HAP-1 (cell line): ENCODE data around the gene ELMOD2.

Source experiments
- DNase-seq, 2 experiments: peaks; one replicate each; pipeline ENCODE4 v3.0.0-alpha.2; 2016 to 2020; ENCODE audit warnings: low spot score in 2 of 2
- H3K27me3 ChIP-seq: fragments of 250-450 bp; sonication (Bioruptor Pico); 2 replicates; pipeline ENCODE4 v1.5.1; 2020; ENCODE audit warnings: low read depth, mild to moderate bottlenecking, moderate library complexity
- H3K36me3 ChIP-seq: fragments of 250-450 bp; sonication (Bioruptor Pico); replicated peaks from 2 replicates; pipeline ENCODE4 v1.5.1; 2020; ENCODE audit warnings: mild to moderate bottlenecking
- H3K4me1 ChIP-seq: fragments of 250-450 bp; sonication (Bioruptor Pico); 2 replicates; pipeline ENCODE4 v1.5.1; 2020; ENCODE audit warnings: mild to moderate bottlenecking
- H3K4me3 ChIP-seq: fragments of 250-450 bp; sonication (Bioruptor Pico); 2 replicates; pipeline ENCODE4 v1.5.1; 2020; ENCODE audit warnings: mild to moderate bottlenecking, moderate library complexity
- H3K9me3 ChIP-seq: fragments of 250-450 bp; sonication (Bioruptor Pico); 2 replicates; pipeline ENCODE4 v1.5.1; 2020; ENCODE audit warnings: mild to moderate bottlenecking, moderate library complexity
- in situ Hi-C: fragments of 300-500 bp; cut with MboI; formaldehyde crosslinking; loops from 3 replicates; pipeline ENCODE4 v1.14.3; 2020; ENCODE audit warnings: low sequenced_read_pairs, inconsistent platforms, mixed read lengths

The ELMOD2 gene

DNA sequence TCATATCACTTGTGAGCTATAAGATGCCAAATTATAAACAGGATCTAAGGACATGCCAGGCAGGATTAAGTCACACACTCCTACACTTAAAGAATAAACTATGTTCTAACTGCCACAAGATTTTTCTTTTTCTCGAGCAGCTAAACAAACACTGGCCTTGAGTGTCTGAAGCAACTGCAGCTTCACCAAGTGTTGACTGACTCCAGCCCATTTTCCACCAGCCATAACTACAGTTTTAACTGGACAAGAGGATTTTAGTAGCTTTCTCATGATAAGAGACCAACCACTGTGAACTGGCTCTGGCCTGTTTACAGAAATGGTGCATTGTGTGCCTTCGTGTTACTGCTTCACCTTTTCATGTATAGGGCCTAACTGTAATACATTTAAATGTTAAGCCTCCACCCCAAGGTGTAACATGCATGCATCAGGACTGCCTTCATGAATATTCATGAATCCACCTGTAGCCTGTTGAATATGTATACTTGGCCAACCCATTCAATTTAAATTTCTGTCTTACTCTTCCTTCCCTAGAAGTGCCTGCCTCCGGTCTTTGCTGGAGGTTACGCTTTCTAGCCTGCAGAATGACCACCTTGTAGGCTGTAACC lies 34.0 kb downstream of the ELMOD2 start:
- peaks cover 18% of the 10 kb centered on the region for H3K4me1 ChIP-seq
- no peaks in the 10 kb centered on the region for H3K27me3 ChIP-seq
- no peaks in the 10 kb centered on the region for H3K36me3 ChIP-seq
- DNase-seq = no peak
- no peaks in the 10 kb centered on the region for H3K9me3 ChIP-seq
- in situ Hi-C loops = no loop called here
- H3K4me3 ChIP-seq = no peak overlapping the region

- in situ Hi-C loops = no loop called here
- no peaks in the 10 kb centered on the region for H3K9me3 ChIP-seq
- no peaks in the 10 kb centered on the region for H3K27me3 ChIP-seq
- no peak overlapping the region for H3K4me3 ChIP-seq
- DNase-seq = no peak
- no peaks in the 10 kb centered on the region for H3K36me3 ChIP-seq
- 0 out of 2 replicates have a peak, but pooled peaks cover 4% of the 10 kb centered on the region for H3K4me1 ChIP-seq
Observed at GRCh38 chr4:140559696-140560095, 35.7 kb downstream of the ELMOD2 start.

DNA sequence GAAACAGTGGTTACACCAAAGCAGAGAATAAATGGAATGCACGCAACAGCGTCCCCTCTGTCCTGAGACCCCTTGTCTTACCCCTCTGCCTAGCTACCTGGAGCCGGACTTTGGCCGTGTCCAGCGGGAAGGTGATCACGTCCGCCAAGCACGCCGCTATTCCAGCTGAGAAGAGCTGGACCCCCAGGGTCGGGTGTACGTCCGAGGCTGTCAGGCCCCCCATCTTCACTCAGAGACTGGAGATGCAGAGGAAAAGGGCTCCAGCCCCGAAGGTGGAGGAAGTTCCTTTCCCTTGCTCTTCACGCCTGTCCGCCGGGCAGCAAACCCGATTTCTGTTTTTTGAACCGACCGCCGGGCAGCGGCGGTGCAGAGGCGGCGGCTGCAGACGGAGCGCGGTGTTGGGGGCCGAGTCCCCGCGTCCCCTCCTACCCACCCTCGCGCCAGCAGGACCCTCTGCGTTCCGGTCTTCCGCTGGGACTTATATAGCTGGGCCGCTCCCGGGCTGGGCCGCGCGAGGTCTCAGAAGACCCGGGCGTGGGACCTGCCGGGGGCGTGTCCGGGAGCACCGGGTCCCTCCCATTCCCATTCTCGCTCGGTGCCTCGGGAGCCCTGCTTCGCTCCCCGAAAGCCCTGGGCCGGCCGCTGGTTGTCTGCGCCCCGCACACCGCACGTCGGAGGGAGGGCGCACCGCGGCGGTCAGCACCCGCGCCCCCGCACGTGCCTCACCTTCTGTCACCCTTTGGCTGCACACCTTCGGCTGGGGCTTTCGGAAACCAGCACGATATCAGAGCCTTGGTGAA lies 44.7 kb downstream of the ELMOD2 start, which contains the start of gene UCP1:
TSS of gene UCP1 (minus strand) at position 455 of the 800 bp plus-strand sequence. CDS start at position 223, 232 bp downstream.
- Histone ChIP-seq H3K9me3 (no peaks in the 10 kb centered on the region), H3K27me3 (0 out of 2 replicates have a peak, but pooled peaks cover 4% of the 10 kb centered on the region), H3K36me3 (no peaks in the 10 kb centered on the region), H3K4me3 (peak within 1 kb of the TSS; percentile 41), H3K4me1 (peaks cover 10% of the 10 kb centered on the region)
- DNase-seq = peak; percentile 23 to 80
- in situ Hi-C loops = no loop called here

GRCh38 chr4:140569307-140569638 lies 45.3 kb downstream of the ELMOD2 start:
- DNase-seq = no peak
- no peaks in the 10 kb centered on the region for H3K36me3 ChIP-seq
- in situ Hi-C loops = no loop called here
- H3K4me3 ChIP-seq = peak overlapping the region; percentile 41
- 0 out of 2 replicates have a peak, but pooled peaks cover 4% of the 10 kb centered on the region for H3K27me3 ChIP-seq
- H3K9me3 ChIP-seq = no peaks in the 10 kb centered on the region
- H3K4me1 ChIP-seq = peaks cover 10% of the 10 kb centered on the region

DNA sequence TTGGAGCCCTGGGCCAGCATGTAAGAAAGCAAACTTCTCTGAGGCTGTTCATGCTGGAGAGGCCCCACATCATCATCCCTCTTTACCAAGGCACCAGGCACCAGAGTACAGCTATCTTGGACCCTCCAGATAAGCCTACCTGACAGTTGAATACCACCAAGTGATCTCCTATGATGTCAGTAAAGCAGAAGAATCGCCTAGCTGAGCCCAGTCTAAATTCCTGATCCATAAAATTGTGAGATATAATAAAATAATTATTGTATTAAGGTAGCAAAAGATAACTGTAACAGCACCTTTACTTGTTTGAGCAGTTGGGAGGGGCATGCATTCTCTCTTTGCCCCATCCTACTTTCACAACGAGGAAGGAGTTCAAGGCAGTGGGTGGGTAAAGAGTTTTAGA lies 47.7 kb downstream of the ELMOD2 start:
- peaks cover 10% of the 10 kb centered on the region for H3K4me1 ChIP-seq

GRCh38 chr4:140575489-140575888 lies 51.5 kb downstream of the ELMOD2 start:
- H3K4me3 ChIP-seq = no peak overlapping the region
- no peaks in the 10 kb centered on the region for H3K4me1 ChIP-seq
- in situ Hi-C loops = no loop called here
- peaks cover 11% of the 10 kb centered on the region for H3K27me3 ChIP-seq
- no peaks in the 10 kb centered on the region for H3K9me3 ChIP-seq
- no peaks in the 10 kb centered on the region for H3K36me3 ChIP-seq
- no peak for DNase-seq

More for the DNA sequence above, 47.7 kb downstream of the ELMOD2 start:
- H3K4me3 ChIP-seq = no peak overlapping the region
- H3K9me3 ChIP-seq = no peaks in the 10 kb centered on the region
- no peaks in the 10 kb centered on the region for H3K36me3 ChIP-seq
- in situ Hi-C loops = no loop called here
- DNase-seq = no peak
- 0 out of 2 replicates have a peak, but pooled peaks cover 4% of the 10 kb centered on the region for H3K27me3 ChIP-seq

DNA sequence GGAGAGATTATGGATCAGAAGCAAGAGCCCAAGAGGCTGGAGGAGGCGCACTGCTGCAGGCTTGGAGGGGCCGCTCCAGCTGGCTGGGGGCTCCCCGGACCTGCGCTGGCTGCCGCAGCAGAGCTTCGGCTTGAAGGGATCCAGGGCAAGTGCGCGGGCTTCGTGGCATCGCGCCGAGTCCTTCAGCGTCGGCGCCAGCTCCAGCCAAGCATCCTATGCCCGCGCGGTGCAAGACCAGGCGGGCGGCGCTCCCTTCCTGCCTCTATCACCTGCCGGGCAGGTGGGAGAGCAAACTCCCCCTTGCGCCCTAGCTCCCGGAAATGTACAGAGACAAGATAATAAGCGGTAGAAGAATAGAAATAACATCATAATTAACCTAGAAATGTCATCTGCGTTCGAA lies 55.3 kb downstream of the ELMOD2 start:
- DNase-seq = no peak

GRCh38 chr4:140581078-140581477 lies 57.1 kb downstream of the ELMOD2 start:
- Histone ChIP-seq H3K4me3 (no peak overlapping the region), H3K27me3 (peaks cover 11% of the 10 kb centered on the region), H3K9me3 (no peaks in the 10 kb centered on the region), H3K36me3 (no peaks in the 10 kb centered on the region), H3K4me1 (no peaks in the 10 kb centered on the region)
- no peak for DNase-seq
- in situ Hi-C loops = no loop called here

More for the DNA sequence above, 55.3 kb downstream of the ELMOD2 start:
- H3K4me3 ChIP-seq = no peak overlapping the region
- H3K36me3 ChIP-seq = no peaks in the 10 kb centered on the region
- in situ Hi-C loops = no loop called here
- no peaks in the 10 kb centered on the region for H3K9me3 ChIP-seq
- H3K4me1 ChIP-seq = no peaks in the 10 kb centered on the region
- peaks cover 11% of the 10 kb centered on the region for H3K27me3 ChIP-seq

DNA sequence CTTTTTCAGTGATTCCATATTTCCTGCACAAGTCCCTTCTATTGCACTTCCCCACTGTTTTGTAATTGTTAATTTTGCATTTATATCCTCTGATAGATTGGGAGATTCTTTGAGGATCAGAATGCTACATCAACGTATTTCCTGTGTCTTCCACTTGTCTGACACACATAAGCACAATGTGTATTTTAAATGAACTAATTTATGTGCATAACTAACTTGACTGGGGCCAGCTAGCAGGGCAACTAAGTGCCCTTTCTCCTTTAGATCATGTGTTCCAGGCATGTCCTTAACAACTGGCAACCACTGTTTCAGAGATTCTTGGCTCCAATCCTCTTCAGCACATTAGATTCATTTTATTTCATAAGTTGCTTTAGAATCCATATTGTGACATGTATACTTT lies 60.5 kb downstream of the ELMOD2 start:
- H3K27me3 ChIP-seq = peaks cover 4% of the 10 kb centered on the region
- H3K9me3 ChIP-seq = no peaks in the 10 kb centered on the region
- H3K36me3 ChIP-seq = no peaks in the 10 kb centered on the region
- H3K4me1 ChIP-seq = no peaks in the 10 kb centered on the region
- no peak for DNase-seq
- in situ Hi-C loops = no loop called here
- H3K4me3 ChIP-seq = no peak overlapping the region

DNA sequence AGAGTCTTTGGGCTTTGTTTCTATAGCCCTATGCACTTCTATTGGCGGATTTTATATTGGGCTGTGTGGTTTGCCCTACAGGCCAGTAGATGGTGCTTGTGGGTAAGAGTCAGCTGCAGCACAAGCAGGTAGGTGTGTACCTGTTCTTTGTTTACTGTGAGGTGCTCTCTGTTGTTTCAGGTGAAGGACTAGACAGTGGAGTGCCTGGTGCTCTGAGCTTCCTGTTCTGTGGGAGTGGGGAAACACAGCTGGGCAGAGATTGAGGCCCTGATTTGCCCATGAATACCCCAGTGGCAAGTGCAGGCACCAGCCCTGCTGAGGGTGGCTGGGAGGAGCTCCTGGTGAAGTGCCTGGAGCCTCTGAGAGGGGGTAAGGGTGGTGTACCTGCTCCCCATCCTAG lies 71.1 kb downstream of the ELMOD2 start:
- H3K27me3 ChIP-seq = peaks cover 3% of the 10 kb centered on the region; the same call in 1 of the 2 replicates
- DNase-seq = peak in 1 of 2 experiments; percentile 21
- no peak overlapping the region for H3K4me3 ChIP-seq
- no peaks in the 10 kb centered on the region for H3K9me3 ChIP-seq
- in situ Hi-C loops = no loop called here
- H3K36me3 ChIP-seq = no peaks in the 10 kb centered on the region
- H3K4me1 ChIP-seq = no peaks in the 10 kb centered on the region

DNA sequence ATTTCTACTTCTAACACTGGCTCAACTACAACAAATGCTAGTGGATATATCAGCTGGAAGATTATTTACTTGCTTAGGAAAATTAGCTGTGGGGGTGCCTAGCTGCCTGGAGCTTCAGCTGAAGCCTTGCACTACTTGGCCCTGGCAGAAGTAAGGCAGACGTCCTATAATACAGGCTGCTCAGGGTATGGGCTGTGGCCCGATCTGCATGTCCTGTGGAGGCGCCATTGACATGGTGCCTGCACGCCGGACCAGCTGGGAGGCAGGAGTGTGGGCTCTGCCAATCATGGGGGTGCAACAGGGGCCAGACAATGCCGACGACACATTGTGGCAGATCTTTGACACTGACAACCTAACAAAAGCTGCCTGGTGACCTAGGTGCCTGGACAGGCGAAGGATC lies 76.4 kb downstream of the ELMOD2 start:
- no peaks in the 10 kb centered on the region for H3K36me3 ChIP-seq
- H3K9me3 ChIP-seq = no peaks in the 10 kb centered on the region
- in situ Hi-C loops = loop anchor here (25.0 kb wide), 1 partner anchor 563 kb away; no protein-coding TSS in a partner anchor
- H3K27me3 ChIP-seq = no peaks in the 10 kb centered on the region
- H3K4me3 ChIP-seq = no peak overlapping the region
- DNase-seq = no peak
- no peaks in the 10 kb centered on the region for H3K4me1 ChIP-seq

GRCh38 chr4:140602714-140603113 lies 78.7 kb downstream of the ELMOD2 start:
- Histone ChIP-seq H3K4me3 (no peak overlapping the region), H3K9me3 (no peaks in the 10 kb centered on the region), H3K4me1 (no peaks in the 10 kb centered on the region), H3K36me3 (no peaks in the 10 kb centered on the region), H3K27me3 (no peaks in the 10 kb centered on the region)
- in situ Hi-C loops = loop anchor here (25.0 kb wide), 1 partner anchor 565 kb away; no protein-coding TSS in a partner anchor
- DNase-seq = no peak

GRCh38 chr4:140603286-140603685 lies 79.3 kb downstream of the ELMOD2 start:
- Histone ChIP-seq H3K27me3 (no peaks in the 10 kb centered on the region), H3K9me3 (no peaks in the 10 kb centered on the region), H3K4me1 (no peaks in the 10 kb centered on the region), H3K4me3 (no peak overlapping the region), H3K36me3 (no peaks in the 10 kb centered on the region)
- in situ Hi-C loops = loop anchor here (25.0 kb wide), 1 partner anchor 566 kb away; no protein-coding TSS in a partner anchor
- DNase-seq = peak in 1 of 2 experiments; percentile 59
